ENCODE measurements around the gene SCCPDH.
"Not testable (repeated sequence)": the region's sequence is repeated elsewhere in the genome, so short reads cannot be mapped to it uniquely, and the experiment has no call there.

Gene SCCPDH

DNA sequence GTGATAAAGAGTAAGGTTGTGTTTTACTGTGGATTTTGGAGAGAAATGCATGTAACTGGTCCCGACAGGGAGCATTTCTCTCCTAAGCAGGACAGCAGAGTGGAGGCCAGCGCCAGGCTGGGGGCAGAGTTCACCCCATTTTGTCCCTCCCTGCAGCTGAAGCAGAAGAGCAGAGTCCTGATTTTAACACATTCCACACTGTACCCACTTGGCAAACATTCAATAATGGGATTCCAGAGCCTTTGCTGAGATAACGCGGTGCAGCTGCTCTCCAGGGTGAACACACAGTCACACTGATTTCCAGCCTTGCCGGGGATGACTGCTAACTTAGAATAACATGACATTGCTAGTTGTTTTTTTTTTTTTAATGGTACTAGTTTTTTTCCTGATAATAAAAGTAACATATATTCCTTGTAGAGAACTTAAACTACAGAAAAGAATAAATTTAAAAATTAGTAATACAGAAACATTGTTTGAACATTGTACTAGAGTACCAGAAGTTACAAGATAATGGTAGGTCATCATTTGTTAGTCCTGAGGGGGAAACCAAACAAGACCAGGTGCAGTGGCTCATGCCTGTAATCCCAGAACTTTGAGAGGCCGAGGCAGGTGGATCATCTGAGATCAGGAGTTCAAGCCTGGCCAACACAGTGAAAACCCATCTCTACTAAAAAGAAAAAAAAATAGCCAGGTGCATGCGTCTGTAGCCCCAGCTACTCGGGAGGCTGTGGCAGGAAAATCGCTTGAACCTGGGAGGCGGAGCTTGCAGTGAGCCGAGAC lies 77.2 kb downstream of the SCCPDH start:
- no peak for DNase-seq

DNA sequence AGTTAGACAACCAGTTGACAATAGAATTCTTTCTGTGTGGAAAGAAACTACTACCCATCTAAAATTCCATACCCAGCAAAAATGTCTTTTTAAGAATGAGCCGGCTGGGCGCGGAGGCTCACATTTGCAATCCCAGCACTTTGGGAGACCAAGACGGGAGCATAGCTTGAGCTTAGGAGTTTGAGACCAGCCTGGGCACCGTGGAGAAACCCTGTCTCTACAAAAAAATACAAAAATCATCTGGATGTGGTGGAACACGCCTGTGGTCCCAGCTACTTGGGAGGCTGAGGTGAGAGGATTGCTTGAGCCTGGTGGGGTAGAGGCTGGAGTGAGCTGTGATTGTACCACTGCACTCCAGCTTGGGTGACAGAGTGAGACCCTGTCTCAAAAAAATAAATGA lies 79.2 kb downstream of the SCCPDH start:
- no peak for DNase-seq

DNA sequence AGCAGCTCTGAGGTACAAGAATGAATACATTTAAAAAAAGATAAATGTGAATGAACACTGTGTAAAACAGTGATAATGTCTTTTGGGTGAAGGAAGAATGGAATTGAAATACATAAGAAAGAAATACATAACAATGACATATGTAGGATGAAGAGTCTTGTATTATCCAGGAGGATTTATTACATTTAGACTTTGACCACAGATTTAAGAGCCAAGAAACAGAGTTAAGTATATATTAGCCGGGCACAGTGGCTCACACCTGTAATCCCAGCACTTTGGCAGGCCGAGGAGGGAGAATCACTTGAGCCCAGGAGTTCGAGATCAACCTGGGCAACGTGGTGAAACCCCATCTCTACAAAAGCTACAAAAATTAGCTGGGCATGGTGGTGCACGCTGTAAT lies 79.7 kb downstream of the SCCPDH start:
- no peak for DNase-seq

DNA sequence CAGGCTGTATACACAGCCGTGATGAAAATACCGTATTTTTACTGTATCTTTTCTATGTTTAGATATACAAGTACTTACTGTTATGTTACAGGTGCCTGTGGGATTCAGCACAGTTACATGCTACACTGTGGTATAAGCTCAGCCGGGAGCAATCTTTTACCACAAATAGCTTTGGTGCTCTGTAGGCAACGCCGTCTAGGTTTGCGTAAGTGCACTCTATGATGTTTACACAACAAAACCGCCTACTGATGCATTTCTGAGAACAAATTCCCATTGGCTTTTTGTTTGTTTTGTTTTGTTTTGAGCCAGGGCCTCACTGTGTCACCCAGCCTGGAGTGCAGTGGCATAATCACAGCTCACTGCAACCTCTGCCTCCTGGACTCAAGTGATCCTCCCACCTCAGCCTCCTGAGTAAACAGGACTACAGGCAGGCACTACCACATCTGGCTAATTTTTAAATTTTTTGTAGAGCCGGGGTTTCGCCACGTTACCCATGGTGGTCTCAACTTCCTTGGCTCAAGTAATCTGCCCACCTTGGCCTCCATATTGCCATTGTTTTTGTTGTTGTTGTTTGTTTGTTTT lies 81.0 kb downstream of the SCCPDH start:
- no peak for DNase-seq

DNA sequence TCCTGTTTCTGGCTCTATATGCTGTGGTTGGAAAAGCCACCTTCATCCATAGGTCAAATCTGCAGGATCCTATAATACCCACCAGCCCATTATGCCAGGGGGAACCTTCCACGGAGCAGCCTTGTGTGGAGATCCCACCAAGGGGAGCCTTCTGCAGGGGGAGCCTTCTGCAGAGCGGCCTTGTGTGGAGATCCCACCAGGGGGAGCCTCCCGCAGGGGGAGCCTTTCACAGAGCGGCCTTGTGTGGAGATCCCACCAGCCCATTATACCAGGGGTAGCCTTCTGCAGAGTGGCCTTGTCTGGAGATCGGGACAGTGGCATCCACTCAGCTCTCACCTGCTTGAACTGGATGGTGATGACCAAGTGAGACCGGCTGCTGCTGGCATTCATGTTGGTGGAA lies 85.3 kb downstream of the SCCPDH start:
- no peak for DNase-seq

DNA sequence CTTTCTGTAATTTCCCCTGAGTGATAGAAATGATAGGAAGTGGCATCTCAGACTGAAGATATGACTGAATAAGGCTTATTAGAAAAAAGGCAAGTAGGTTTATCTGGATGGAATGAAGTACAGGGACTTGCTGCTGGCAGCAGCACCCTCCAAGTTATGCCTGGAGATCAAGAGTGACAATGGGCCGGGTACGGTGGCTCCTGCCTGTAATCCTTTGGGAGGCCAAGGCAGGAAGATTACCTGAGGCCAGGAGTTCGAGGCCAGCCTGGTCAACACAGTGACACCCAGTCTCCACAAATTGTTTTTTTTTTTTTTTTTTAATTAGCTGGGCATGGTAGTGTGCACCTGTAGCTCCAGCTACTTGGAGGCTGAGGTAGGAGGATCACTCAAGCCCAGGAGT lies 87.8 kb downstream of the SCCPDH start:
- no peak for DNase-seq

DNA sequence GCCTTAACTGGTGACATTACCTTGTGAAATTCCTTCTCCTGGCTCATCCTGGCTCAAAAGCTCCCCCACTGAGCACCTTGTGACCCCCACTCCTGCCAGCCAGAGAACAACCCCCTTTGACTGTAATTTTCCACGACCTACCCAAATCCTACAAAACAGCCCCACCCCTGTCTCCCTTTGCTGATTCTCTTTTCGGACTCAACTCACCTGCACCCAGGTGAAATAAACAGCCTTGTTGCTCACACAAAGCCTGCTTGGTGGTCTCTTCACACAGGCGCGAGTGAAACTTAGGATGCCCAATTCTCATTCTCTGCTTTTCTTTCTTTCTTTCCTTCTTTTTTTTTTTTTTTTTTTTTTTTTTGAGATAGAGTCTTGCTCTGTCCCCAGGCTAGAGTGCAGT lies 89.1 kb downstream of the SCCPDH start:
- not testable (repeated sequence) for DNase-seq

DNA sequence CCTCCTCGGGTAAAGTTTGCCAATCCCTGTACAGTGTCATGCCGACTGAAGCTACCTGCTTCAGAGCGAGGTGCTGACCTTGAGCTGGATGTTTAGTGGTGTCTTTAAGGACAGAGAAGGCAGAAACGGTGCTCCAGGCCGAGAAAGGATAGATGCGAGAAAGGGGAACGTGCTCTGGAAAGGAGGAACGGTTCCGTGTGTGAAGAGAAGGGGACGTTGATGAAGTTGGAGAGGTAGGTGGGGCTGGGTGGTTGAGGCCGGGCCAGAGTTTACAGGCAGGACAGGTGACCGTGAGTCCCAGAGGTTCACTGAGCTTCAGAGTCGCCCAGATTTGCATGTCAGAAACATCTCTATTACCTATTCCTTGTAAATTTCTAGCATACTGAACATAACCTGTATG lies 90.7 kb downstream of the SCCPDH start:
- DNase-seq, result no peak

DNA sequence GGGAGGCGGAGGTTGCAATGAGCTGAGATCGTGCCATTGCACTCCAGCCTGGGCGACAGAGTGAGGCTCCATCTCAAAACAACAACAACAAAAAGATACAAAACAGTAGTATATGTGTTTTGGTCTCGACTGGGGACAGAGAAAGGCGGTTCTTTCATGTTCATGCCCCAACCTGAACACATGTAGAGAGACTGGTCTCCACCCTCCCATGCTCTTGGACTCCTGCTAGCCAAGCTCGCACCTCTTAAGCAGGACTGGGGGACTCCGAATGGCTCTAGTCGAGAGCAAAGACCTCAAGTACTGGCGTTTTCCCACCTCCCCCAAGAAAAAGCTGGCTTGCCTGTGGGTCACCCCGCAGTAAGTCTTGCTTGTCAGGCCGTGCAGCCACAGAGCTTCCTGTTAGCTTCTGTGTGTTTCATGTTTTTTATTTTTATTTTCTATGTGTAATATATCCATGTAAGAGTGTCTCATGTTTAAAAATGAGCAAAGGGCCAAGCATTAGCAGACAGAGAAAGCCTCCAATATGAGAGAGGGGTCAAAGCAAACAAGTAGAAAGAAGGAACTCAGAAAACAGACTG lies 91.6 kb downstream of the SCCPDH start:
- DNase-seq, result no peak
